ENCODE measurements around the gene NCAPG. TPM values are rescaled to one million over a fixed set of nuclear protein-coding genes. Genes with fewer than 3 reads are reported as not detected.
A peak's percentile ranks its signal among the peaks of the same experiment; 100 is the strongest.

NCAPG gene
- total RNA-seq, 1 experiment from 2014 or later = 54.1 TPM

DNA sequence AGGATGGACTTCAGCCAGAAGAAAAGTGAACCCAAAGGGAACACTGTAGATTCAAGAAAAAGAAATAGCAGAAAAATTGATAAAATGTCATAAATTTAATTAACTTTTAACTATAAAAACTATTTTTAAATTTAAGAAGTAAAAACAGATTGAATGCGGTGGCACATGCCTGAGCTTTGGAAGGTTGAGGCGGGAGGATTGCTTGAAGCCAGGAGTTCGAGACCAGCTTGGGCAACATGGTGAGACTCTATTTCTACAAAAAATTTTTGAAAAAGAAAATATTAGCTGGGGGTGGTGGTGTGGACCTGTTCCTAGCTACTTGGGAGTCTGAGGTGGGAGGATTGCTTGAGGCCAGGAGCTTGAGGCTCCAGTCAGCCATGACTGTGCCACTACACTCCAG, 32.3 kb upstream of the NCAPG start:
- no peak overlapping the region for H3K27ac ChIP-seq
- no peaks in the 10 kb centered on the region for H3K9me3 ChIP-seq (replicated peaks)
- H3K4me3 ChIP-seq = no peak overlapping the region
- no peaks in the 10 kb centered on the region for H3K4me1 ChIP-seq (replicated peaks)
- H3K27me3 ChIP-seq (replicated peaks) = peaks cover 3% of the 10 kb centered on the region; the same call in 1 of the 2 replicates
- no peaks in the 10 kb centered on the region for H3K36me3 ChIP-seq
- DNase-seq (ENCODE audit: low read depth in 1 of 2, low spot score in 2 of 2) = no peak

DNA sequence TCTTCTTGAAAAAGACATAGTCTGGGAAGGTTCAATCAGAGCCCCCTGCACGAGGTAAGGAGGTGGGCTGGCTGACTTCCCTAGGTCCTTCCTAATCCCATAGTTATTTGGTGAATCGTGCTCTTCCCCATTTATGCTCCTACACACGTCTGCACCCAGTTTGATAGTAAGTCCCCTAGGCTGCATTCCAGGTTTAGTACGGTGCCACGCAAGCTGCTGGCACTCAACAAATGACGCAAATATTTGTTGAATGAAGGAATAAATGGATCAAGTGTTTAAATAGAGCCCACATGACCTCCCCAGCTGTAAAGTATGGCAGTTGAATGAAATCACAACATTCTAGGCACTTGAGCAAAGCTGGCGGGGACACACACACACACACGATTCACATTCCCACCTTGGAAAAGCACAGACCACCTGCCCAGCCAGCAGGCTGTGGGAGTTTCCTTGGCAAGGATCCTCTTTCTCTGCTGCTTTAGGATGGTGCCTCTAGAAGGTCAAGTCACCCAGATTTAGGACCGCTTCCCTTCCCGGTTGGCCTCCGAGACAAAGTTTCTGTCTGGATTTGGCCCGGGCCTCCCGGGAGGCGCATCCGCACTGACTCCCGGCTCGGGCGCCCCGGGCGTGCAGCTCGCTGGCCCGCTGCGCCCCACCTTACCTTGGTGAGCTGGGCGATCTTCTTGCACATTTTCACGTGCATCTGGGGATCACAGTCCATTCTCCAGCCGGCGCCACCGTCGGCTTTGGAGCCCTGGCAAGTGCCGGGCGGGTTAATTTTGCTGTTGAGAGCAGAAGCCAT, 30.1 kb upstream of the NCAPG start:
- DNase-seq (ENCODE audit: low read depth in 1 of 2, low spot score in 2 of 2) = no peak
- Histone ChIP-seq H3K27me3 (replicated peaks) (peaks cover 3% of the 10 kb centered on the region; the same call in 1 of the 2 replicates), H3K27ac (no peak overlapping the region), H3K9me3 (replicated peaks) (no peaks in the 10 kb centered on the region), H3K36me3 (no peaks in the 10 kb centered on the region), H3K4me1 (replicated peaks) (no peaks in the 10 kb centered on the region), H3K4me3 (no peak overlapping the region)

DNA sequence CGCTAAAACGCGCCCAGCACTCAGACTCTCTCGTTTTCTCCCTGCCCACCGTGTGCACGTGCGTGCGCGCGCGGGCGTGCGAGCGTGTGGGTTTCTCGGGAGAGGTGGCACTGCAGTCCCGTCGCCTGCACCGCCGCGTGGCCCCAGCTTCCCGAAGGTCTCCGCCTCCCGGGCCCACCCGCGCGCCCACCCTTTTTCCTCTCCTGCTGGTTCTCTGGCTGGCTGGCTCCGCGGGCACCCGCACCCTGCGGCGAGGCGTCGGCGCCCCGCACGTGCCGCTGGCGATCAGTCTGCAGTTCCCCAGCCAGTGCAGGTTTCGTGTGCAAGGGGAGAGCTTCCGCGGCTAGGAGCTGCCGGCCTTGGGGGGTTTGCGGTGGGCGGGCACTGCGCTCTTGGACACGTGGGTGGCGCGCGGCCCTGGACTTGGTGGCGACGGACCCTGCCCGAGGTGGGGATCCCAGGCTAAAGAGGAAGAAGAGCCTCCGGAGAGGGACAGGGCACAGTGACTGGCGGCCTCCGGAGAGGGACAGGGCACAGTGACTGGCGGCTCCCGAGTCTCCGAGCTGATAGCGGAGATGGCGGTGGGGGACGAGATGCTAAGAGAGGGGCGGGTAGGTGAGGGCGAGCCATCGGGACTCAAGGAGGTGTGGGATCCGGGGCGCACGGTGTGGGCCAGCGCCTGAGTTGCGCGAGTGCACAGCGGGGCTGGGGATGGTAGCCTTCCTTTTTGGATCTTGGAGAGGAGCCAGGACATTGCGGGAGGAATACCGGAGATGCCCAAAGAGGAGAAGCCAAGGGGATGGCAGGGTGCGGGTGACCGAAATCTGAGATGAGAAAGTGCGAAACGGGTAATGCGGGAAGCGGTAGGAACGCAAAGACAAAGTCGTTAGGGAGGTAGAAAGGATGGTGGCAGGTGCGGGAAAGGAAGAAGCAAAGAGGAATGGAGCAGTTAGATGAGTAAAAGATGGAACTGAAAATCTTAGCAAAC, 29.2 kb upstream of the NCAPG start, which contains the start of gene FAM184B:
TSS of gene FAM184B (minus strand) at position 322 of the 988 bp plus-strand sequence. CDS start 322 bp downstream, outside the sequence.
- Histone ChIP-seq H3K4me1 (replicated peaks) (no peaks in the 10 kb centered on the region), H3K27ac (no peak within 1 kb of the TSS), H3K27me3 (replicated peaks) (peaks cover 3% of the 10 kb centered on the region; the same call in 1 of the 2 replicates), H3K36me3 (no peaks in the 10 kb centered on the region), H3K4me3 (no peak within 1 kb of the TSS), H3K9me3 (replicated peaks) (no peaks in the 10 kb centered on the region)
- no peak for DNase-seq (ENCODE audit: low read depth in 1 of 2, low spot score in 2 of 2)

DNA sequence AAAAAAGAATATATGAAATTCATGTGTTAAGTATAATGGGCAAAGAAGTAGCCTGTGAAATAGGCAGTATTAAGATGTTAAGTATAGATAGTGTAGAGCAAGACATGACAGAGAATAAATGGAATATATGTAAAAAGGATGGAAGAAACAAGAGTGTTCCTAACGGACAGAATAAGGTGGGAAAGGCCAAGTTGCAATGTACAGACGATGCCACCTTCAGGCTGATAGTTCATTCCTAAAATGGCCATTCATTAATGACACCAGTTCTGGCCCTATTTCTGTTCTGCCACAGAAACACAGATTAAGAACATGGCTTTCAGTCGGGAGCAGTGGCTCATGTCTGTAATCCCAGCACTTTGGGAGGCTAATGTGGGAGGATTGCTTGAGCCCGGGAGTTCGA, 24.9 kb upstream of the NCAPG start:
- Histone ChIP-seq H3K4me1 (replicated peaks) (no peaks in the 10 kb centered on the region), H3K27me3 (replicated peaks) (no peaks in the 10 kb centered on the region), H3K9me3 (replicated peaks) (no peaks in the 10 kb centered on the region), H3K4me3 (no peak overlapping the region), H3K27ac (no peak overlapping the region), H3K36me3 (no peaks in the 10 kb centered on the region)
- DNase-seq (ENCODE audit: low read depth in 1 of 2, low spot score in 2 of 2) = no peak

DNA sequence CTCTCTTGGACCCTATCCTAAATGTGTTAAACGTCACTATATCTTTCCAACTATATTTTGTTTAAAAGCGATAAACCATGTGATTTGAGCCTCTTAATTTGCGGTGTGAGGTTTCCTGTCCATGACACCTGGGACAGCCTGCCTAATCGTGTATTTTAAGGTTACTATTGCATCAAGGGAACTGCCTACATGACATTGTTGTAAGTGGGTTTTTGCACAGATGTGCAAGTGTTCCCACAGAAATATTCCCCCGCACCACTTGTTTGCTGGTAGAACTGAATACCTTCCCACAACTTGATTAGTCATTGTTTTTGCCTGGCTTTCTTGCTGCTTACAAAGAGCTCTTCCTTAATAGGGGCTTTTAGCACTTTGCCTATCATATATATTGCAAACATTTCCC, 24.2 kb upstream of the NCAPG start:
- Histone ChIP-seq H3K27ac (no peak overlapping the region), H3K36me3 (no peaks in the 10 kb centered on the region), H3K9me3 (replicated peaks) (no peaks in the 10 kb centered on the region), H3K27me3 (replicated peaks) (no peaks in the 10 kb centered on the region), H3K4me1 (replicated peaks) (no peaks in the 10 kb centered on the region), H3K4me3 (no peak overlapping the region)
- DNase-seq (ENCODE audit: low read depth in 1 of 2, low spot score in 2 of 2) = no peak

DNA sequence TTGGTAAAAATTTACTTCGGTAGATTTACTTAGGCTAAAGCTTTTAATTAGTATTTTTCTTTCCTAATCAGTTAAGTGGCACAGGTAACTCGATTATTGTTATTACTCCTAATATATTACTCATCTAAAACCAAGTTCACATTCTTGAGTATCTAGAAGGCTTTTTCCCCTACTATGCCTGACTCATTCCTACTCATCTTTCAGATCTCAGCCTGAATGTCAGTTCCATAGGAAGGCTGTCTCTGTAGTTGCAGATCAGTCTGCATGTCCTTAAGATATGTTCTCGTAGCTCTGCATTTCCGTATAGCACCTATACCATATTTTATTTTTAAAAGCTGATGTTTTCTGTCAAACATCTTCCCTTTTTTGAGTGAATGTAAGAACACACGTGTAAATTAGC, 23.5 kb upstream of the NCAPG start:
- no peaks in the 10 kb centered on the region for H3K36me3 ChIP-seq
- no peaks in the 10 kb centered on the region for H3K9me3 ChIP-seq (replicated peaks)
- no peak for DNase-seq (ENCODE audit: low read depth in 1 of 2, low spot score in 2 of 2)
- no peaks in the 10 kb centered on the region for H3K4me1 ChIP-seq (replicated peaks)
- no peaks in the 10 kb centered on the region for H3K27me3 ChIP-seq (replicated peaks)
- H3K4me3 ChIP-seq = no peak overlapping the region
- no peak overlapping the region for H3K27ac ChIP-seq

DNA sequence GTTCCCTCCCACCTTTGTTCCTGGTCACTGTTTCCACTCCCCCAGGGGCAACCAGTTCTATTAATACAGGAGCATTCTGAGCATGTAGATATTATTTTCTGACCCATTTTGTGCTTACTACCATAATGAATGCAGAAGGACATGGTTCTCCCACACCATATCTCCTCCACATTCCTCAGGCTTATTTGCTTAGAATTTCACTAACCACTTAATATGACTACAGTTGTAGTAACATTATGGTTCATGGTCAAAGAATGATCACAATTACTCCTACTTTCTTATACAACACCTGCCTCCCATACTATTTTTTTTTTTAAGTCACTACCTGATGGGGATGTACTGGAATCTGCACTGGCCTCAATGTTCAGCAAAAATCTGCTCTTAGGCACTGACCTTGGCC, 21.8 kb upstream of the NCAPG start:
- no peak for DNase-seq (ENCODE audit: low read depth in 1 of 2, low spot score in 2 of 2)
- Histone ChIP-seq H3K27ac (no peak overlapping the region), H3K9me3 (replicated peaks) (no peaks in the 10 kb centered on the region), H3K4me1 (replicated peaks) (no peaks in the 10 kb centered on the region), H3K27me3 (replicated peaks) (no peaks in the 10 kb centered on the region), H3K36me3 (no peaks in the 10 kb centered on the region), H3K4me3 (no peak overlapping the region)

DNA sequence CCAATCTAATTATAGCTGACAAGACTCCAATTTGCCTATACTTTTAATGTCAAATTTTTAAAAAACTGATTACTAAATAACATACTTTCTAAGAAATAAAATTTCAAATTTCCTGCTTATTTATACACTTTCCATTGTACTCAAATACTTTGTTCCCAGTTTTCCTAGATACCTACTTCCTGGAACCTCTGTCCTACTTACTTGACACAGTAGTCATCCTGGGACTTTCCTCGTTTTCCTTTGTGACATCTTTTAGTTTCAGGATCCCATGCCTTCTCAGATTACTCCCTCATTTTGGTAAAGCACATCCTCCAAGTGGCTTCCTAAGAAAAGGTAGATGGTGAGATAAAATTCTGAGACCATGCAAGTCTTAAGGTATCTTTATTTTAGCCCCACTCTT, 16.0 kb upstream of the NCAPG start:
- H3K4me3 ChIP-seq = no peak overlapping the region
- H3K27ac ChIP-seq = no peak overlapping the region
- no peak for DNase-seq (ENCODE audit: low read depth in 1 of 2, low spot score in 2 of 2)
- H3K9me3 ChIP-seq (replicated peaks) = no peaks in the 10 kb centered on the region
- H3K27me3 ChIP-seq (replicated peaks) = no peaks in the 10 kb centered on the region
- no peaks in the 10 kb centered on the region for H3K4me1 ChIP-seq (replicated peaks)
- H3K36me3 ChIP-seq = no peaks in the 10 kb centered on the region

DNA sequence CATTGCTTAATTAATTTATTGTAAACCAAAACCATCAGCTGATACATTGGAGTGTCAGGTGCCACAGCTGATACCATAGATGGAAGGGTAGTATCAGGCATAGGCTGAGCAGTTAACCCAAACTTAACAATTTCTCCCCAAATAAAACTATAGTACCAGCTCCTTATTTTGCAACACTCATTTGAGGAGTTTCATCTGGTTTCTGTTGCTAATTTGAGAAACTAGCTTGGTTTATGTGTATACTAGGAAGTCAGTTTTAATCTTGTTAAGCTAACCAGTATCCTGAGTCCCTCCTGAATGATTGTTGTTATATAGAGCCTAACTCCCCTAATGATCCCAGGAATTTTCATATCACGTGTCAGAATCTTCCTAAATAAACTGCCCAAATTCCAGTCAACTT, 13.0 kb upstream of the NCAPG start:
- H3K36me3 ChIP-seq = 0 out of 2 replicates have a peak, but pooled peaks cover 3% of the 10 kb centered on the region
- H3K27ac ChIP-seq = no peak overlapping the region
- no peak for DNase-seq (ENCODE audit: low read depth in 1 of 2, low spot score in 2 of 2)
- no peaks in the 10 kb centered on the region for H3K9me3 ChIP-seq (replicated peaks)
- H3K4me3 ChIP-seq = no peak overlapping the region
- H3K4me1 ChIP-seq (replicated peaks) = no peaks in the 10 kb centered on the region
- H3K27me3 ChIP-seq (replicated peaks) = no peaks in the 10 kb centered on the region

DNA sequence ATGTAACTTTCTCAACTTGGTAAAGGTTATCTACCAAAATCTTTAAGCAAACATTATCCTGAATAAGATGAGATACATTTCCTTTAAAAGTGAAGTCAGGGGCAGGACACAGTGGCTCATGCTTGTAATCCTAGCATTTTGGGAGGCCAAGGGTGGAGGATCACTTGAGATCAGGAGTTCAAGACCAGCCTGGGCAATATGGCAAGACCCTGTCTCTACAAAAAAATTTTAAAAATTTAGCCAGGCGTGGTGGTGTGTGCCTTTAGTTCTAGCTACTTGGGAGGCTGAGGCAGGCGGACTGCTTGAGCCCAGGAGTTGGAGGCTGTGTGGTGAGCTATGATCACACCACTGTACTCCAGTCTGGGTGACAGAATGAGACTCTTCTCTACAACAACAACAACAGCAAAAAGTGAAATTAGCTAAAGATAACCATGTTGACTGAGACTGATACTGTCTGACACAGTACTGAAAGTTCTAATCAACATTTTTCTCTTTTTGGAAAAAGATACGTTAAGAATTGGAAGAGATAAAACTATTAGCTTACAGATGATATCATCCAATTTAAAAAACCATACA, 5.1 kb upstream of the NCAPG start:
- H3K9me3 ChIP-seq (replicated peaks) = no peaks in the 10 kb centered on the region
- H3K27me3 ChIP-seq (replicated peaks) = no peaks in the 10 kb centered on the region
- H3K4me3 ChIP-seq = no peak overlapping the region
- DNase-seq (ENCODE audit: low read depth in 1 of 2, low spot score in 2 of 2) = no peak
- H3K36me3 ChIP-seq = peaks cover 23% of the 10 kb centered on the region
- H3K27ac ChIP-seq = no peak overlapping the region
- peaks cover 5% of the 10 kb centered on the region for H3K4me1 ChIP-seq (replicated peaks)

DNA sequence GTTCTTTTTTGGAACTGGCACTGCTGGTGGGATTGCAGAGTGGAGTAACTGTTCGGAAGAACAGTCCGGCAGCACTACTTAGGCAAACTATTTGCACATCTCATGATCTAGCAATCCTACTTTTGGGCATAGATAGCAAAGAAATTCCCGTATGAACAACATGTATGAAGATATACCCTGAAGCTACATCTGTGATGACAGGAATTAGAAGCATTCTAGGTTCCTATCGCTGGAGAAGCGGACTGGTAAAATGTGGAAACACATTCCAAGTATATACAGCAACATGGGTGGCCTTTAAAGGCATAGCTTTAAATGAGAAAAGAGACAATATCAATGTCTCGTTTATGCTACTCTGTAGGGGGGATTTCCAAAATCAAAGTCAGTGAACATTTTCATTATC, 3.3 kb upstream of the NCAPG start:
- peaks cover 5% of the 10 kb centered on the region for H3K4me1 ChIP-seq (replicated peaks)
- peak overlapping the region; percentile 26 for H3K4me3 ChIP-seq
- H3K36me3 ChIP-seq = peaks cover 30% of the 10 kb centered on the region
- H3K27ac ChIP-seq = no peak overlapping the region
- no peaks in the 10 kb centered on the region for H3K27me3 ChIP-seq (replicated peaks)
- no peaks in the 10 kb centered on the region for H3K9me3 ChIP-seq (replicated peaks)
- DNase-seq (ENCODE audit: low read depth in 1 of 2, low spot score in 2 of 2) = peak in 1 of 2 experiments; percentile 34

DNA sequence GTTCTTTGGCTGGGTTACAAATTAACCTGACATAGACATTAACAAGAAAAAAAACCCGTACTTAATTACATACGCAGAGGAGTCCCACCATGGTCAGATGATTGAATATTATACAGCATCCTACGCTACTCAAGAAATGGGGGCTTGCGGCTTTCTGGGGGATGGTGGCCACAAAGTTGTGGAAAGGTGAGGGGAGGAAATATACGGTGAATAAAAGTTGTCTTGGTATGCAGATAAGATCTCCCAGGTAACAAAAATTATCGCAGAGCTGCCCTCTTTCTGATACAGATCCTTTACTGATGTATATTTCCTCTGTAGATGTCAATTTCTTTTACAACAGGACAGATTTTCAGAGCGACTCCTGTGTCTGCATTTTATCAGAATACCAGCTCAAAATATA, 1.1 kb upstream of the NCAPG start:
- H3K27ac ChIP-seq = peak overlapping the region; percentile 87; the same call in 1 of the 2 replicates
- H3K9me3 ChIP-seq (replicated peaks) = no peaks in the 10 kb centered on the region
- peaks cover 5% of the 10 kb centered on the region for H3K4me1 ChIP-seq (replicated peaks)
- H3K27me3 ChIP-seq (replicated peaks) = no peaks in the 10 kb centered on the region
- H3K36me3 ChIP-seq = peaks cover 17% of the 10 kb centered on the region
- H3K4me3 ChIP-seq = peak overlapping the region; percentile 80
- no peak for DNase-seq (ENCODE audit: low read depth in 1 of 2, low spot score in 2 of 2)

DNA sequence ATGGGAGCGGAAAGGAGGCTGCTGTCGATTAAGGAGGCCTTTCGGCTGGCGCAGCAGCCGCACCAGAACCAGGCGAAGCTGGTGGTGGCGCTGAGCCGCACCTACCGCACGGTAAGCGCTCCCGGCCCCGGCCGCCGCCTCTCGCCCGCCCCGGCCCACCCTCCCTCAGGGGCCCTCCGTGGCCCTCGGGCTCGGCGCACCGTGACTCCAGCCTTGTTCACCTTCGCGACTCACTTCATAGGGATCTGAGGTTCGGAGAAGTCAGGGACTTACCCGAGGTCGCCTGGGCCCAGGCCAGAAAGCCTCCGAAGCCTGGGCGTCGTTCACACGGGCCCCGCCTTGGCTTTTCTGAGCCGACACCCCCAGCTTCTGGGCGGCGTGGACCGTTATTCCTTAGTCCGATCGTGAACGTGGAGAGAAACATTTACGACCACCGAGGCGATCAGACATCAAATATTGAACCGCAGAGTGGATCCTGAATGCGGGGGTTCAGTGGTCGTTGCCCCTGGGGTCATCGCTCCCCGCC, 362 bp downstream of the NCAPG start:
- Histone ChIP-seq H3K4me1 (replicated peaks) (peaks cover 5% of the 10 kb centered on the region), H3K36me3 (peaks cover 22% of the 10 kb centered on the region), H3K27me3 (replicated peaks) (no peaks in the 10 kb centered on the region), H3K27ac (peak overlapping the region; percentile 91), H3K9me3 (replicated peaks) (no peaks in the 10 kb centered on the region), H3K4me3 (peak overlapping the region; percentile 80)
- no peak for DNase-seq (ENCODE audit: low read depth in 1 of 2, low spot score in 2 of 2)

Data from SJSA1 (cell line).